Esophagus muscularis mucosa (tissue), 3 donors: ENCODE measurements around the gene ADK.

Source experiments
- POLR2A ChIP-seq: fragments of 450-650 bp; IDR thresholded peaks from one replicate; pipeline ENCODE4 v1.6.1; 2017; ENCODE audit warnings: antibody characterized with exemption, moderate library complexity, mild to moderate bottlenecking, low read depth
- POLR2AphosphoS5 ChIP-seq, 2 donors: sonication (generic); formaldehyde crosslinking; IDR thresholded peaks; one replicate each; pipeline ENCODE4 v1.6.1; 2017; ENCODE audit warnings: antibody characterized with exemption in 2 of 2
- TF ChIP-seq, protein P1 (sequence below), 3 experiments: fragments of 200-600 bp in 2 of 3; fragments of 450-650 bp in 1 of 3; sonication (generic) in 2 of 3; IDR thresholded peaks; one replicate each; pipeline ENCODE4 v1.5.1; 2017 to 2019; ENCODE audit warnings: antibody characterized with exemption in 3 of 3, mild to moderate bottlenecking in 2 of 3, moderate library complexity in 1 of 3

DNA sequence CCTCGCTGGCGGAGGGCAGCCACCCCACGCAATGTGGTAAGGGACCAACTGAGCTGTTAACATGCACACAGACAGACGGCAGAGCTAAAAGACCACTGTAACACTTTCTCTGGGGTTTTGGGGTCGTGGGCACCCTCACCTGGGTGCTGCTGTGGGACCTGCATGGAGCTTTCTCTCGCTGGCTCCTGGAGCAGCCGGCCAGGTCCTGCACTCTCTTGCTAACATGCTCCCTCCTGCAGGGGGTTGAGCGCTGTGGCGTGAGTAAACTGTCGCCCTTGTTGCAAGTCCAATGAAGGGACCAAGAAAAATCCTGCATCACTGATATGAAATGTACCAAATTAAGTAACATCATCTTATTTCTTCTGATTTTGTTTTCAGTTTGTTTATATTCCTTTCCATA is 92.0 kb downstream of the ADK start:
- TF ChIP-seq, protein P1, sequence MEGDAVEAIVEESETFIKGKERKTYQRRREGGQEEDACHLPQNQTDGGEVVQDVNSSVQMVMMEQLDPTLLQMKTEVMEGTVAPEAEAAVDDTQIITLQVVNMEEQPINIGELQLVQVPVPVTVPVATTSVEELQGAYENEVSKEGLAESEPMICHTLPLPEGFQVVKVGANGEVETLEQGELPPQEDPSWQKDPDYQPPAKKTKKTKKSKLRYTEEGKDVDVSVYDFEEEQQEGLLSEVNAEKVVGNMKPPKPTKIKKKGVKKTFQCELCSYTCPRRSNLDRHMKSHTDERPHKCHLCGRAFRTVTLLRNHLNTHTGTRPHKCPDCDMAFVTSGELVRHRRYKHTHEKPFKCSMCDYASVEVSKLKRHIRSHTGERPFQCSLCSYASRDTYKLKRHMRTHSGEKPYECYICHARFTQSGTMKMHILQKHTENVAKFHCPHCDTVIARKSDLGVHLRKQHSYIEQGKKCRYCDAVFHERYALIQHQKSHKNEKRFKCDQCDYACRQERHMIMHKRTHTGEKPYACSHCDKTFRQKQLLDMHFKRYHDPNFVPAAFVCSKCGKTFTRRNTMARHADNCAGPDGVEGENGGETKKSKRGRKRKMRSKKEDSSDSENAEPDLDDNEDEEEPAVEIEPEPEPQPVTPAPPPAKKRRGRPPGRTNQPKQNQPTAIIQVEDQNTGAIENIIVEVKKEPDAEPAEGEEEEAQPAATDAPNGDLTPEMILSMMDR (IDR thresholded peaks at IDR 0.05), result no peak
- no peak for TF ChIP-seq POLR2A
- no peak for TF ChIP-seq POLR2AphosphoS5 (IDR thresholded peaks at IDR 0.05)
